Medulla oblongata (tissue), 1 donor: Measurements from ENCODE around the gene RERG.
"Not testable (repeated sequence)": the region's sequence is repeated elsewhere in the genome, so short reads cannot be mapped to it uniquely, and the experiment has no call there.

ENCODE experiments used
- DNase-seq: peaks from one replicate; pipeline ENCODE4 v3.0.0-alpha.2; 2015; ENCODE audit errors: extremely low spot score

RERG gene

GRCh38 chr12:15143467-15143866 is 77.8 kb downstream of the RERG start:
- no peak for DNase-seq

GRCh38 chr12:15142711-15143110 is 78.5 kb downstream of the RERG start:
- no peak for DNase-seq

GRCh38 chr12:15131431-15131830 is 89.8 kb downstream of the RERG start:
- DNase-seq: no peak

- no peak for DNase-seq
Observed at GRCh38 chr12:15130541-15130940, 90.7 kb downstream of the RERG start.

- no peak for DNase-seq
Observed at GRCh38 chr12:15123401-15123800, 97.8 kb downstream of the RERG start.

- DNase-seq: no peak
Observed at GRCh38 chr12:15122344-15122743, 98.9 kb downstream of the RERG start.

GRCh38 chr12:15118955-15119354 is 102.3 kb downstream of the RERG start:
- no peak for DNase-seq

GRCh38 chr12:15116983-15117382 is 104.2 kb downstream of the RERG start:
- no peak for DNase-seq

GRCh38 chr12:15116086-15116485 is 105.1 kb downstream of the RERG start:
- DNase-seq: peak; percentile 95

- no peak for DNase-seq
Observed at GRCh38 chr12:15115434-15115833, 105.8 kb downstream of the RERG start.

GRCh38 chr12:15114501-15114900 is 106.7 kb downstream of the RERG start:
- DNase-seq: no peak

- DNase-seq: no peak
Observed at GRCh38 chr12:15092826-15093225, 128.4 kb downstream of the RERG start.

GRCh38 chr12:15090441-15090840 is 130.8 kb downstream of the RERG start:
- DNase-seq: no peak

- no peak for DNase-seq
Observed at GRCh38 chr12:15088105-15088504, 133.1 kb downstream of the RERG start.

GRCh38 chr12:15077751-15078150 is 143.5 kb downstream of the RERG start:
- DNase-seq: not testable (repeated sequence)

- DNase-seq: no peak
Observed at GRCh38 chr12:15074351-15074750, 146.9 kb downstream of the RERG start.

GRCh38 chr12:15059123-15059522 is 162.1 kb downstream of the RERG start:
- no peak for DNase-seq
